DND-41 (cell line): ENCODE measurements around the gene CALML3.

Experiments used
- ATAC-seq: fragments of 200-7000 bp; cut with Tn5 transposase; 3 replicates; pipeline ENCODE4 v1.9.1; 2021; ENCODE audit warnings: low read depth; ENCODE audit not compliant: insufficient read depth
- DNase-seq: peaks from one replicate; pipeline ENCODE4 v3.0.0-alpha.2; 2020
- H2AFZ ChIP-seq: 2 replicates; pipeline ENCODE4 v1.6.0; 2012; ENCODE audit warnings: low read depth, low read length
- H3K27ac ChIP-seq: 2 replicates; pipeline ENCODE4 v1.5.1; 2012; ENCODE audit warnings: low read length, inconsistent platforms
- H3K27me3 ChIP-seq: fragments of 200-600 bp; sonication (generic); 2 replicates; pipeline ENCODE4 v1.6.0; 2012; ENCODE audit warnings: low read length, mild to moderate bottlenecking, inconsistent platforms; ENCODE audit not compliant: insufficient read depth, poor library complexity
- H3K36me3 ChIP-seq: 2 replicates; pipeline ENCODE4 v1.5.1; 2012; ENCODE audit warnings: low read length, inconsistent platforms; ENCODE audit not compliant: insufficient read depth
- H3K4me1 ChIP-seq: 2 replicates; pipeline ENCODE4 v1.5.1; 2012; ENCODE audit warnings: mild to moderate bottlenecking, low read length; ENCODE audit not compliant: insufficient read depth
- H3K4me2 ChIP-seq: 2 replicates; pipeline ENCODE4 v1.6.0; 2012; ENCODE audit warnings: mild to moderate bottlenecking, moderate library complexity, low read length, inconsistent platforms; ENCODE audit not compliant: insufficient read depth
- H3K4me3 ChIP-seq, 2 experiments: fragments of 200-600 bp in 1 of 2; shearing (Covaris generic) in 1 of 2; 2 replicates each; pipeline ENCODE4 v1.5.1; 2012 to 2016; ENCODE audit warnings: inconsistent platforms in 2 of 2, low read length in 2 of 2, mild to moderate bottlenecking in 2 of 2, low read depth in 1 of 2, moderate library complexity in 1 of 2
- H3K79me2 ChIP-seq: 2 replicates; pipeline ENCODE4 v1.6.0; 2012; ENCODE audit warnings: low read length, inconsistent platforms; ENCODE audit not compliant: insufficient read depth
- H3K9ac ChIP-seq: 2 replicates; pipeline ENCODE4 v1.6.0; 2012; ENCODE audit warnings: low read depth, mild to moderate bottlenecking, inconsistent platforms, low read length, moderate library complexity
- H3K9me3 ChIP-seq: 2 replicates; pipeline ENCODE4 v1.5.1; 2012; ENCODE audit warnings: low read length, moderate library complexity, mild to moderate bottlenecking, inconsistent platforms; ENCODE audit not compliant: insufficient read depth, severe bottlenecking
- H4K20me1 ChIP-seq: 2 replicates; pipeline ENCODE4 v1.6.0; 2012; ENCODE audit warnings: low read length; ENCODE audit not compliant: insufficient read depth
- CTCF ChIP-seq: IDR thresholded peaks from 2 replicates; pipeline ENCODE4 v1.5.1; 2012; ENCODE audit warnings: borderline replicate concordance, low read length, moderate library complexity, mild to moderate bottlenecking; ENCODE audit not compliant: poor library complexity, severe bottlenecking; ENCODE audit errors: extremely low read depth
- EZH2 ChIP-seq: IDR thresholded peaks from 3 replicates; pipeline ENCODE4 v1.6.1; 2012; ENCODE audit warnings: borderline replicate concordance, low read depth, mild to moderate bottlenecking, moderate library complexity, low read length, inconsistent platforms; ENCODE audit not compliant: severe bottlenecking

CALML3 gene

GRCh38 chr10:5567477-5567876 lies 42.7 kb downstream of the CALML3 start:
- no peaks in the 10 kb centered on the region for H3K79me2 ChIP-seq
- H3K9me3 ChIP-seq, result no peaks in the 10 kb centered on the region
- H3K36me3 ChIP-seq, result no peaks in the 10 kb centered on the region
- DNase-seq (no peak), ATAC-seq (no peak)
- H2AFZ ChIP-seq, result no peak overlapping the region
- H3K9ac ChIP-seq, result no peak overlapping the region
- no peaks in the 10 kb centered on the region for H4K20me1 ChIP-seq
- no peak overlapping the region for H3K4me3 ChIP-seq
- H3K27ac ChIP-seq, result no peak overlapping the region
- H3K27me3 ChIP-seq, result no peaks in the 10 kb centered on the region
- H3K4me2 ChIP-seq, result no peak overlapping the region
- no peak for TF ChIP-seq CTCF
- no peak for TF ChIP-seq EZH2
- no peaks in the 10 kb centered on the region for H3K4me1 ChIP-seq

- no peak overlapping the region for H3K9ac ChIP-seq
- no peaks in the 10 kb centered on the region for H3K27me3 ChIP-seq
- no peaks in the 10 kb centered on the region for H3K4me1 ChIP-seq
- no peaks in the 10 kb centered on the region for H4K20me1 ChIP-seq
- ATAC-seq (no peak), DNase-seq (no peak)
- H2AFZ ChIP-seq, result no peak overlapping the region
- no peak overlapping the region for H3K4me2 ChIP-seq
- TF ChIP-seq EZH2 (no peak), CTCF (no peak)
- no peaks in the 10 kb centered on the region for H3K79me2 ChIP-seq
- no peak overlapping the region for H3K27ac ChIP-seq
- H3K36me3 ChIP-seq, result no peaks in the 10 kb centered on the region
- no peaks in the 10 kb centered on the region for H3K9me3 ChIP-seq
- no peak overlapping the region for H3K4me3 ChIP-seq
Observed at GRCh38 chr10:5568984-5569383, 44.2 kb downstream of the CALML3 start.

- Histone ChIP-seq H3K27me3 (no peaks in the 10 kb centered on the region), H3K9ac (no peak overlapping the region), H3K4me2 (no peak overlapping the region), H3K4me1 (no peaks in the 10 kb centered on the region), H3K9me3 (no peaks in the 10 kb centered on the region), H3K27ac (no peak overlapping the region), H4K20me1 (no peaks in the 10 kb centered on the region), H3K4me3 (no peak overlapping the region), H2AFZ (no peak overlapping the region), H3K36me3 (no peaks in the 10 kb centered on the region), H3K79me2 (no peaks in the 10 kb centered on the region)
- TF ChIP-seq EZH2 (no peak), CTCF (no peak)
- ATAC-seq (no peak), DNase-seq (no peak)
Observed at GRCh38 chr10:5569568-5569967, 44.8 kb downstream of the CALML3 start.

GRCh38 chr10:5570007-5570655 lies 45.4 kb downstream of the CALML3 start:
- H3K27ac ChIP-seq, result no peak overlapping the region
- no peak overlapping the region for H2AFZ ChIP-seq
- no peaks in the 10 kb centered on the region for H3K27me3 ChIP-seq
- H3K9me3 ChIP-seq, result no peaks in the 10 kb centered on the region
- H3K36me3 ChIP-seq, result no peaks in the 10 kb centered on the region
- H3K79me2 ChIP-seq, result no peaks in the 10 kb centered on the region
- ATAC-seq (no peak), DNase-seq (no peak)
- H3K4me2 ChIP-seq, result no peak overlapping the region
- no peak overlapping the region for H3K4me3 ChIP-seq
- TF ChIP-seq CTCF (no peak), EZH2 (no peak)
- H3K9ac ChIP-seq, result no peak overlapping the region
- no peaks in the 10 kb centered on the region for H3K4me1 ChIP-seq
- H4K20me1 ChIP-seq, result no peaks in the 10 kb centered on the region
